GM19193 (cell line): ENCODE measurements around the gene SAMD11.
A peak's percentile ranks its signal among the peaks of the same experiment; 100 is the strongest.

ENCODE experiments used
- POLR2A ChIP-seq: IDR thresholded peaks from 4 replicates; pipeline ENCODE4 v1.6.1; 2011; ENCODE audit not compliant: insufficient read depth, insufficient read length; ENCODE audit errors: extremely low read depth

SAMD11 gene

GRCh38 chr1:936348-937264 is 12.9 kb downstream of the SAMD11 start:
- TF ChIP-seq POLR2A = no peak

- no peak for TF ChIP-seq POLR2A
These were observed 13.8 kb downstream of the SAMD11 start for GRCh38 chr1:937521-937920.

GRCh38 chr1:938088-938683 is 14.5 kb downstream of the SAMD11 start:
- TF ChIP-seq POLR2A = no peak

GRCh38 chr1:938711-939489 is 15.2 kb downstream of the SAMD11 start:
- no peak for TF ChIP-seq POLR2A

- TF ChIP-seq POLR2A = no peak
These were observed 15.9 kb downstream of the SAMD11 start for GRCh38 chr1:939511-940106.

- TF ChIP-seq POLR2A = no peak
These were observed 16.6 kb downstream of the SAMD11 start for GRCh38 chr1:940107-941014.

GRCh38 chr1:941015-941587 is 17.4 kb downstream of the SAMD11 start:
- TF ChIP-seq POLR2A = no peak

- no peak for TF ChIP-seq POLR2A
These were observed 18.1 kb downstream of the SAMD11 start for GRCh38 chr1:941588-942383.

GRCh38 chr1:942411-942821 is 18.7 kb downstream of the SAMD11 start:
- no peak for TF ChIP-seq POLR2A

- peak; percentile 45 for TF ChIP-seq POLR2A
These were observed 19.3 kb downstream of the SAMD11 start for GRCh38 chr1:942864-943533.

GRCh38 chr1:943545-944340 is 20.0 kb downstream of the SAMD11 start:
- TF ChIP-seq POLR2A = no peak
